GM12875 (cell line): Measurements from ENCODE around the gene PRKAG2.
"Not testable (repeated sequence)": the region's sequence is repeated elsewhere in the genome, so short reads cannot be mapped to it uniquely, and the experiment has no call there.

Experiments used
- H3K4me3 ChIP-seq: one replicate; pipeline ENCODE4 v1.5.1; 2011; ENCODE audit warnings: low read depth, low read length, control low read depth
- TF ChIP-seq, protein P1 (sequence below): IDR thresholded peaks from 2 replicates; pipeline ENCODE4 v1.5.1; 2011; ENCODE audit warnings: low read depth, mild to moderate bottlenecking, control low read depth, inconsistent platforms, low read length, moderate library complexity, borderline replicate concordance; ENCODE audit not compliant: insufficient read depth

PRKAG2 gene

DNA sequence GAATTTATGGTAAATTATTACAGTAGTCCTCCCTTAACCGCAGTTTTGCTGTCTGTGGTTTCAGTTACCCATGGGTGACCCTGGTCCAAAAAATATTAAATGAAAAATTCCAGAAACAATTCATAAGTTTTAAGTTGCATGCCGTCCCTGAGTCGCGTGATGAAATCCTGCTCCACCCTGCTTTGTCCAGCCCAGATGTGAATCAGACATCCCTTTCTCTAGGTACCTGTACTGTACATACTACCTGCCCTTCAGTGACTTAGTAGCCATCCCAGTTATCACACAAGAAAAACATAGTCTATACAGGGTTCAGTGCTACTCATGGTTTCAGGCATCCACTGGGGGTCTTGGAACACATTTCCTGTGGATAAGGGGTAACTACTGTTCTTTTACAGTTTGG, 336.8 kb downstream of the PRKAG2 start:
- H3K4me3 ChIP-seq, result no peak overlapping the region
- TF ChIP-seq, protein P1, sequence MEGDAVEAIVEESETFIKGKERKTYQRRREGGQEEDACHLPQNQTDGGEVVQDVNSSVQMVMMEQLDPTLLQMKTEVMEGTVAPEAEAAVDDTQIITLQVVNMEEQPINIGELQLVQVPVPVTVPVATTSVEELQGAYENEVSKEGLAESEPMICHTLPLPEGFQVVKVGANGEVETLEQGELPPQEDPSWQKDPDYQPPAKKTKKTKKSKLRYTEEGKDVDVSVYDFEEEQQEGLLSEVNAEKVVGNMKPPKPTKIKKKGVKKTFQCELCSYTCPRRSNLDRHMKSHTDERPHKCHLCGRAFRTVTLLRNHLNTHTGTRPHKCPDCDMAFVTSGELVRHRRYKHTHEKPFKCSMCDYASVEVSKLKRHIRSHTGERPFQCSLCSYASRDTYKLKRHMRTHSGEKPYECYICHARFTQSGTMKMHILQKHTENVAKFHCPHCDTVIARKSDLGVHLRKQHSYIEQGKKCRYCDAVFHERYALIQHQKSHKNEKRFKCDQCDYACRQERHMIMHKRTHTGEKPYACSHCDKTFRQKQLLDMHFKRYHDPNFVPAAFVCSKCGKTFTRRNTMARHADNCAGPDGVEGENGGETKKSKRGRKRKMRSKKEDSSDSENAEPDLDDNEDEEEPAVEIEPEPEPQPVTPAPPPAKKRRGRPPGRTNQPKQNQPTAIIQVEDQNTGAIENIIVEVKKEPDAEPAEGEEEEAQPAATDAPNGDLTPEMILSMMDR, result no peak

DNA sequence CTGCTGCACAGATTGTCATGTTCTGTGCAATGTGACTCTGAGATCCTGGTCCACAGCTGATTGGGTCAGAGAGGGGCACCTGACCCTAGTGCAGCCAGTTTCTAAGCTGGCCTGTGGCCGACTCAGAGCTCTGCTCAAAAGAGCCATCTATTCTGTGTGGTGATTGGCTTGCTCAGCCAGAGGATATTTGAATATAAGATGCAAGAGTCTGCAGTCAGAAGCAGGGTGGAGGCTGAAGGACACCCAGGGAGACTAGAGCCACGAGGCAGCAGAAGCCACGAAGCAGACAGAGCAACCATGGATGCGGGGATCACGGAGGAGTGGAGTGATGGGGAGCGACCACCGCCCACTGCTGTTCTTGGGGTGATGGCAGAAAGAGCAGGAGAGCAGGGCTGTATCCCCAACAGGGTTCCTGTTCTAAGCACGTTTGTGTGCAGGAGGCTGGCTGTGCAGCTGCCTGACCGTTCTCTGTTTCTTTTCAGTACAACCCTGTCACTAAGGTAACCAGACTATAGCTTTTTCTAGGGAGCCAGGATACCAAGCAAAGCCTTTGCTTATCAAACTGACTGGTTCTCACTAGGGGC, 337.7 kb downstream of the PRKAG2 start:
- TF ChIP-seq, protein P1, result no peak
- H3K4me3 ChIP-seq, result no peak overlapping the region

DNA sequence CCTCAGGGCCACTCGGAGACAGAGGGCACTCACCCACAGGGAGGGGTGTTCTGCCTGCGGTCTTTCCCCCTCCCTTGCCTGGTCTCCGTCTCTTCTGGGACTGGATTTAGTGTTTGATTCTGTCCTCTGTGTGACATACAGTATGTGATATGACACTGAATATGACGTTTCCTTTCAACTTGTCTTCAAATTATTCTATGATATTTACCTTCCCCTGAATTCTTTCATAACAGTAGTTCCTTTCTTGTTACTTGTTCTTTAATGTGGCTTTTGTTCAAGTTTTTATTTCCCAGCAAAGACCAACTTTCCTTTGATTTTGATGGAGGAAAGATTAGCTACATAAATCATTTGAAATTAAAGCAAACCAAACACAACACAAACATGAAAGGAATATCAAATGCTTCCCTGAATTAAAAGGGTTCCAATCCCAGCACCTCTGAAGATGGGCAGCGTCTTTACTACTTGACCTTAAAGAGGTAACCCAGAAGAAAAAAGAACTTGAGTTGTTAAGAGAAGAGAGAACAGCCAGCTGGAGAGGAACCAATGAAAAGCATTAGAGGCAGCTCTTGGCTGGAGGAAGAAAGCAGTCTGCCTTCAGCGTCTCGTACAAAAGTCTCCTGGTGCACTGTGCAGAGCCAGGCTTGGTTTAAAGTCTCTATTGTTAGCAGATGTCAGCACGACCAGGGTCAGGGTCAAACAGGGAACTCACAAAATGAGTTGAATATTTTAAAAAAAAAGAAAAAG, 338.9 kb downstream of the PRKAG2 start:
- TF ChIP-seq, protein P1, result no peak
- no peak overlapping the region for H3K4me3 ChIP-seq

DNA sequence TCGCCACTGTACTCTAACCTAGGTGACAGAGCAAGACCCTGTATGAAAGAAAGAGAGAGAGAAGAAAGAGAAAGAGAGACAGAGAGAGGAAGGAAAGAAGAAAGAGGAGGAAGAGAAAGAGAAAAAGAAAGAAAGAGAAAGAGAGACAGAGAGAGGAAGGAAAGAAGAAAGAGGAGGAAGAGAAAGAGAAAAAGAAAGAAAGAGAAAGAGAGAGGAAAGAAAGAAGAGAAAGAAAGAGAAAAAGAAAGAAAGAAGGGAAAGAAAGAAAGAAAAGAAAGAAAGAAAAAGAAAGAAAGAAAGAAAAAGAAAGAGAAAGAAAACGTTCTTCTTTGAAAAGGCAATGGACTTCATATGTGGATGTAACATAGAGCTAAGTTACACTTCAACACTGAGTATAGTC, 340.7 kb downstream of the PRKAG2 start:
- H3K4me3 ChIP-seq, result not testable (repeated sequence)

DNA sequence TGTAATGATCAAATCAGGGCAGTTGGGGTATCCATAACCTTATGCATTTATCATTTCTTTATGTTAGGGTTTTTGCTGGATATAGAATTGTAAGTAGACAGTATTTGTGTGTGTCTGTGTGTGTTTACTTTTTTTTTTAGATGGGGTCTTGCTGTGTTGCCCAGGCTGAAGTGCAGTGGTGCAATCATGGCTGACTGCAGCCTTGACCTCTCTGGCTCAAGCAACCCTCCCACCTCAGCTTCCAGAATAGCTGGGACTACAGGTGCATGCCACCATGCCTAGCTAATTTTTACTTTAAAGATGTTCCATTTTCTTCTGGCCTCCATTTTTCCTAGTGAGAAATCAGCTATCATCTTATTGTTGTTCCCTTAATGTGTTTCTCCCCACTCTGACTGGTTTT, 347.1 kb downstream of the PRKAG2 start:
- TF ChIP-seq, protein P1, result no peak
- no peak overlapping the region for H3K4me3 ChIP-seq

DNA sequence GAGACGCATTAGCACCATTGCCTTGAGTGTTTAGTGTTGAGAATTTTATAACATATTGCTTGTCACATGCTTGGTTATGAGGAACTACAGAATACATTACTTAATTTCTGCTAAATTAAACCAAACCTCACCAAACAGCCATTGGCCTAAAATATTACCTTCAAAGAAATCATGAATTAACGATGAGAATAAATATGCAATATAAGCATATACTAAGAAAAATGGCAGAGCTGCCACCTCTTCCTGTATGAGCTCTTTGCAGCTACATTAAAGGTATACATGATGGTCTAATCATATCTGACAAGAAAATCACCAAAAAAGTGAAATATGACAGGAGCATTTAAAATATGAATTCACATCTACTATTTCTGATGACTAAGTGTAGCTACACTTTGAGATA, 352.1 kb downstream of the PRKAG2 start:
- H3K4me3 ChIP-seq, result no peak overlapping the region
- TF ChIP-seq, protein P1, result no peak

DNA sequence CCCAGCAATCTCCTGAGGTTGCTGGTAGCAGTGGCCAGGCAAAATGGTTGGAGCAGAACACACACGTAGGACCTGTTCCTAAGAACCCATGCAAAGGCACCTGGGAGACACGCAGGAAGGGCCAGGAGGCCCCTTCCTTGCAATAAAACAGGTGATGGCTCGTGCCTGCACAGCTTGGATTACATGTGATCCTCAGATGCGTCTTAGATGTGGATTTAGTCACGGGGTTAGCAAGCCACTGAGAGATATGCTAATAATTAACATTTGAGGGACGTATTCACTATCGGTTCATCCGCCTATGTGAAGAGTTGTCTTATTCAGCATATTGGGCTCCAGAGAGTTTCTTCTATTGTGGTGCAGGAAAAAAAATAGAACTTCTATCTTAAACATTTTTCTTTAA, 352.6 kb downstream of the PRKAG2 start:
- H3K4me3 ChIP-seq, result no peak overlapping the region
- TF ChIP-seq, protein P1, result no peak
